GM23248 (cell line): ENCODE data around the gene SLC1A3. TPM values are rescaled to one million over a fixed set of nuclear protein-coding genes. Genes with fewer than 3 reads are reported as not detected.
A peak's percentile ranks its signal among the peaks of the same experiment; 100 is the strongest.

Experiments used
- DNase-seq: peaks from one replicate; pipeline ENCODE4 v3.0.0-alpha.2; 2015
- H2AFZ ChIP-seq: fragments of 200-600 bp; sonication (generic); 2 replicates; pipeline ENCODE4 v1.6.1; 2016; ENCODE audit warnings: antibody characterized with exemption
- H3F3A ChIP-seq: fragments of 200-600 bp; sonication (generic); 2 replicates; pipeline ENCODE4 v1.6.1; 2016; ENCODE audit warnings: mild to moderate bottlenecking, antibody characterized with exemption, mixed run types; ENCODE audit not compliant: insufficient read depth
- H3K27ac ChIP-seq: fragments of 200-600 bp; sonication (generic); 2 replicates; pipeline ENCODE4 v1.5.1; 2016; ENCODE audit warnings: mild to moderate bottlenecking
- H3K27me3 ChIP-seq: fragments of 200-600 bp; sonication (generic); replicated peaks from 2 replicates; pipeline ENCODE4 v1.6.1; 2016; ENCODE audit warnings: mild to moderate bottlenecking; ENCODE audit not compliant: insufficient read depth
- H3K36me3 ChIP-seq: fragments of 200-600 bp; sonication (generic); 2 replicates; pipeline ENCODE4 v1.6.1; 2016; ENCODE audit warnings: low read depth, mild to moderate bottlenecking
- H3K4me1 ChIP-seq: fragments of 200-600 bp; sonication (generic); 2 replicates; pipeline ENCODE4 v1.6.1; 2016; ENCODE audit warnings: mild to moderate bottlenecking; ENCODE audit not compliant: insufficient read depth
- H3K4me2 ChIP-seq: fragments of 200-600 bp; sonication (generic); one replicate; pipeline ENCODE4 v1.6.1; 2016; ENCODE audit warnings: mild to moderate bottlenecking; ENCODE audit not compliant: unreplicated experiment
- H3K4me3 ChIP-seq: fragments of 200-600 bp; sonication (generic); 2 replicates; pipeline ENCODE4 v1.5.1; 2016; ENCODE audit warnings: mild to moderate bottlenecking
- H3K79me2 ChIP-seq: fragments of 200-600 bp; sonication (generic); 2 replicates; pipeline ENCODE4 v1.6.1; 2016; ENCODE audit warnings: mild to moderate bottlenecking; ENCODE audit not compliant: insufficient read depth
- H3K9ac ChIP-seq: fragments of 200-600 bp; sonication (generic); 2 replicates; pipeline ENCODE4 v1.6.1; 2016; ENCODE audit warnings: mild to moderate bottlenecking
- H3K9me2 ChIP-seq: fragments of 200-600 bp; sonication (generic); 2 replicates; pipeline ENCODE4 v1.6.1; 2016; ENCODE audit warnings: mixed run types, mild to moderate bottlenecking, moderate library complexity; ENCODE audit not compliant: insufficient read depth
- H3K9me3 ChIP-seq: fragments of 200-600 bp; sonication (generic); one replicate; pipeline ENCODE4 v1.6.1; 2017; ENCODE audit warnings: low read depth
- H4K20me1 ChIP-seq: fragments of 200-600 bp; sonication (generic); 2 replicates; pipeline ENCODE4 v1.6.0; 2016; ENCODE audit not compliant: insufficient read depth
- EZH2 ChIP-seq: fragments of 200-600 bp; sonication (generic); IDR thresholded peaks from 2 replicates; pipeline ENCODE4 v1.6.1; 2018; ENCODE audit warnings: antibody characterized with exemption, mild to moderate bottlenecking; ENCODE audit not compliant: insufficient read depth, poor library complexity, severe bottlenecking
- EZH2phosphoT487 ChIP-seq: fragments of 200-600 bp; sonication (generic); IDR thresholded peaks from 2 replicates; pipeline ENCODE4 v1.6.1; 2018; ENCODE audit warnings: antibody characterized with exemption, moderate library complexity, mild to moderate bottlenecking, low read depth; ENCODE audit not compliant: insufficient read depth
- WGBS, 2 experiments: methylation state at CpG; one replicate each; pipeline ENCODE4 v1.1.6; 2015 to 2017; ENCODE audit warnings: low lambda C conversion rate in 2 of 2, low coverage in 1 of 2; ENCODE audit errors: missing lambda C conversion rate in 2 of 2; 5-methylcytosine and 5-hydroxymethylcytosine counted together
- in situ Hi-C: fragments of 300-500 bp; cut with MboI; formaldehyde crosslinking; loops from 2 replicates; pipeline ENCODE4 v1.15.0; 2020
- polyA plus RNA-seq: library from polyadenylated mRNA; unstranded; fragments of >200 nt; fragmentation: Nextera tagmentation; extraction: Ambion mirVana; gene quantifications from 2 replicates; pipeline ENCODE4 v1.2.1, GENCODE V29; 2016
- total RNA-seq: library from RNA; depleted of rRNA; stranded (reverse); fragments of >200 nt; shearing (Covaris generic); gene quantifications from 2 replicates; pipeline ENCODE4 v1.2.3, GENCODE V29; 2014

Gene SLC1A3
- total and polyA plus RNA-seq, 2 experiments from 2014 or later = 1.7 to 2.5 TPM

DNA sequence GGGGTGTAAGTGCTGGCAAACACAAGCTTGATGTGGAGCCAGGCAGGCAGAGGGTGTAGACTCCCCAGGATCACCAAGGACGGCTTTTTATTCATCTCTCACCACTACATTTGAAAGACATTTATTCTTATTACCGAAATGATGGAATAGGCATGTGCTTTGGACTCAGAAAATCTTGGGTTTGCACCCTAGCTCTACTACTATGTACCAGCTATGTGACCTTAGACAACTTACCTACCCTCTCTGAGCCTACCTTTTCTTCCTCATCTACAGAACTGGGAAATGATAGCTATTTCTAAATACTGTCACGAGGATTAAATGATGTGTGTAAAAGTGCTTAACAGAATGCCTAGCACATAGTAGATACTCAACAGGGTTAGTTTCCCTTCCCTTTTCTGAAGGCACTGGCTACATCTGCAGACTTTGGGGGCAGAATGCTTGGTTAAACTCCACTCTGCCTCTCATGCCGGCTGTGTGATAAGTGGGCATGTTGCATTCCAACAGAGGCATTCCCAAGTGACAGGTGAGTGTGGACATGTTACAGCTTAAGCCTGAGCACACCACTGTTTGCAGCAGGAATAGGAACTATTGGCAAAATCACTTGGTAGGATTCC is 94.8 kb downstream of the SLC1A3 start:
- Histone ChIP-seq H3K79me2 (no peaks in the 10 kb centered on the region), H3K9ac (no peak overlapping the region), H3K4me2 (no peak overlapping the region), H3K36me3 (no peaks in the 10 kb centered on the region), H3K9me2 (no peaks in the 10 kb centered on the region), H3K4me1 (no peaks in the 10 kb centered on the region), H4K20me1 (no peaks in the 10 kb centered on the region), H3K9me3 (no peaks in the 10 kb centered on the region), H2AFZ (no peak overlapping the region), H3K27ac (no peak overlapping the region), H3K27me3 (peaks cover 21% of the 10 kb centered on the region; the same call in 1 of the 2 replicates), H3K4me3 (no peak overlapping the region), H3F3A (no peaks in the 10 kb centered on the region)
- WGBS, 2 experiments = 56 to 60% methylated on average over 4 of the region's 4 CpGs
- in situ Hi-C loops = no loop called here
- DNase-seq = no peak
- no peak for TF ChIP-seq EZH2
- no peak for TF ChIP-seq EZH2phosphoT487

DNA sequence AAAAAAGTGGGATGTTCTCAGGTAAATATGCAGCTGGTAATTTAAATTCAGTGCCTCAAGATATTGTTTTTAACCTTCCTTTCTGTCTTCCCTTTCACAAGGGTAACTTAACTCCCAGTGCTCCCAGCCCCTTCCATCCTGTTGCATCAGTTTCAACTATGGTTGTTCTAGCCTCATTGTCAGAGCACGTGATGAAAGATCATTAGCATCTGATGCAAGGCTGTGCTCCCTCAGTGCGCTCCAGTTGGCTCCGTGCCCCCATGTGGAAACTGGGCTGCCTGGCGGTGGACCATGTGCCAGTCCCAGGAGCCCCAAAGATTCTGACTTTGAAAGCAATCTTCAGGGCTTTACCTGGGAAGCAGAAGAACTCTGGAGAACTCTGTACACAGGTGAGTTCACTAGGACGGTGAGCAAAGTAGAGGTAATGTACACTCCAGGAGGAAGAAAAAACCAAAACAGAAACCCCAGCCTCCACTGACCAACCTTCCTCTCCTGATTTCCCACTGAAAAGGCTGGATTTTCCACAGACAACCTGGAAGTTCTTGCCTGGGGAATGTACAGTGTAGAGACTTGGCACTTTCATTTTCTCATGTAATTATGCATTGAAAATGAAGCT is 96.9 kb downstream of the SLC1A3 start:
- H3K4me2 ChIP-seq = no peak overlapping the region
- no peak for TF ChIP-seq EZH2
- no peak for TF ChIP-seq EZH2phosphoT487
- no peak overlapping the region for H3K4me3 ChIP-seq
- WGBS, 2 experiments = 46 to 50% methylated on average over 5 of the region's 5 CpGs
- peaks cover 21% of the 10 kb centered on the region; the same call in 1 of the 2 replicates for H3K27me3 ChIP-seq
- no peaks in the 10 kb centered on the region for H3F3A ChIP-seq
- DNase-seq = peak; percentile 38
- no peaks in the 10 kb centered on the region for H3K36me3 ChIP-seq
- no peaks in the 10 kb centered on the region for H4K20me1 ChIP-seq
- H3K9ac ChIP-seq = no peak overlapping the region
- in situ Hi-C loops = no loop called here
- no peaks in the 10 kb centered on the region for H3K9me3 ChIP-seq
- no peaks in the 10 kb centered on the region for H3K79me2 ChIP-seq
- no peak overlapping the region for H3K27ac ChIP-seq
- H2AFZ ChIP-seq = 0 out of 2 replicates have a peak overlapping the region, but pooled peaks have one; percentile 5
- no peaks in the 10 kb centered on the region for H3K9me2 ChIP-seq
- no peaks in the 10 kb centered on the region for H3K4me1 ChIP-seq

DNA sequence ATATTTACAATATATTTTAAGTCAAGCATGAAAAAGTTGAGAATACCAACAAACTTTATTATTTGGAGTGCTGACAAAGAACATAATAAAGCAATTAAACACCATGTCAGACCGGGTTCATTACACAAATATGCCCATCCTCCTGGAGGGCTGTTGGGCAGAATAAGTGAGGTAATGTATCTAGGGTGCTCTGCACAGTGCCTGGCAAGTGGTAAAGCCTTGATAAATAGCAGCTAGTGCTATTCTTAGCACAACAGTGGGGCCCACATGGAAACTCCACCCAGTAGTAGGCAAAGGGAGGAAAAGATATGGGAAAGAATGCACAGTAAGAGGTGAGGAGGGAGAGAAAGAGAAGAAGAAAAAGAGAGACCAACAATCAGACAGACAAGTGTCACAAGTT is 97.7 kb downstream of the SLC1A3 start:
- Histone ChIP-seq H3K27me3 (peaks cover 21% of the 10 kb centered on the region; the same call in 1 of the 2 replicates), H2AFZ (no peak overlapping the region), H3K79me2 (no peaks in the 10 kb centered on the region), H3K36me3 (no peaks in the 10 kb centered on the region), H3K9me2 (no peaks in the 10 kb centered on the region), H3F3A (no peaks in the 10 kb centered on the region), H3K27ac (no peak overlapping the region), H3K9me3 (no peaks in the 10 kb centered on the region), H3K9ac (no peak overlapping the region), H4K20me1 (no peaks in the 10 kb centered on the region), H3K4me1 (no peaks in the 10 kb centered on the region), H3K4me2 (no peak overlapping the region), H3K4me3 (no peak overlapping the region)
- WGBS, 2 experiments = 0 to 3% methylated on average over 1 of the region's 1 CpG
- in situ Hi-C loops = no loop called here
- no peak for TF ChIP-seq EZH2phosphoT487
- no peak for DNase-seq

DNA sequence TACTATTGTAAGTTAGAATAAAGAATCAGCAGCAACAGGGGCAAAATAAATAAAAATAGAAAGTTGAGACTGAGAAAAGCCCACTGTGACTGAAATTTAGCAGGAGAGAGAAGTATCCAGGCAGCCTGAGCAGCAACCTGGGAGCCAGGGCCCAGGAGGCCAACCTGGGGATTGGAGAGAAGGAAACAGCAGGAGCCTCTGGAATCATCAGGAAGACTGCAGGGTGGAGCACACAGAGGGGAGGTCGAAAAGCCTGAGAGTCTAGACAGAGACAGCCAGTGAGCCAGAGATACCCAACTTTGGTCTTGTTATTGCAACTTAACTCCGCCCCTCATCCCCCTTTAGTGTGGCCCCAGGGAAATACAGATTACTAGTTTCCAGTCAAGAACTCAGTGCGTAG is 98.6 kb downstream of the SLC1A3 start:
- in situ Hi-C loops = no loop called here
- DNase-seq = no peak
- Histone ChIP-seq H3K9me2 (no peaks in the 10 kb centered on the region), H3F3A (no peaks in the 10 kb centered on the region), H3K36me3 (no peaks in the 10 kb centered on the region), H3K9me3 (no peaks in the 10 kb centered on the region), H4K20me1 (no peaks in the 10 kb centered on the region), H2AFZ (no peak overlapping the region), H3K4me1 (no peaks in the 10 kb centered on the region), H3K27ac (no peak overlapping the region), H3K27me3 (peaks cover 23% of the 10 kb centered on the region; the same call in 1 of the 2 replicates), H3K79me2 (no peaks in the 10 kb centered on the region), H3K4me2 (no peak overlapping the region), H3K4me3 (no peak overlapping the region), H3K9ac (no peak overlapping the region)
- 61 to 71% methylated on average over 3 of the region's 3 CpGs for WGBS, 2 experiments
- no peak for TF ChIP-seq EZH2phosphoT487
- no peak for TF ChIP-seq EZH2
